Globus pallidus (tissue), 1 donor: Measurements from ENCODE around the gene GAREM2.

ENCODE experiments used
- DNase-seq: peaks from one replicate; pipeline ENCODE4 v3.0.0-alpha.2; 2015; ENCODE audit warnings: low spot score

GAREM2 gene

GRCh38 chr2:26169681-26170414, 3.0 kb upstream of the GAREM2 start:
- DNase-seq = no peak

GRCh38 chr2:26170795-26171194, 2.1 kb upstream of the GAREM2 start:
- no peak for DNase-seq

- DNase-seq = no peak
Observed at GRCh38 chr2:26172189-26172870, 558 bp upstream of the GAREM2 start.

GRCh38 chr2:26173776-26174482, 1.0 kb downstream of the GAREM2 start:
- peak; percentile 70 for DNase-seq

GRCh38 chr2:26174691-26175465, 2.0 kb downstream of the GAREM2 start:
- no peak for DNase-seq

GRCh38 chr2:26175466-26176278, 2.8 kb downstream of the GAREM2 start:
- no peak for DNase-seq

- no peak for DNase-seq
Observed at GRCh38 chr2:26176279-26176615, 3.4 kb downstream of the GAREM2 start.

- DNase-seq = no peak
Observed at GRCh38 chr2:26177122-26177521, 4.2 kb downstream of the GAREM2 start.

GRCh38 chr2:26178246-26178645, 5.4 kb downstream of the GAREM2 start:
- no peak for DNase-seq

GRCh38 chr2:26178746-26179436, 6.0 kb downstream of the GAREM2 start:
- DNase-seq = peak; percentile 40

GRCh38 chr2:26179446-26179913, 6.6 kb downstream of the GAREM2 start:
- DNase-seq = peak; percentile 28

GRCh38 chr2:26182441-26182840, 9.6 kb downstream of the GAREM2 start:
- no peak for DNase-seq

- no peak for DNase-seq
Observed at GRCh38 chr2:26182887-26183630, 10.2 kb downstream of the GAREM2 start.

- DNase-seq = no peak
Observed at GRCh38 chr2:26184121-26184520, 11.2 kb downstream of the GAREM2 start.

GRCh38 chr2:26184555-26185303, 11.8 kb downstream of the GAREM2 start:
- DNase-seq = no peak

GRCh38 chr2:26185304-26185928, 12.5 kb downstream of the GAREM2 start:
- DNase-seq = no peak

GRCh38 chr2:26185954-26186770, 13.3 kb downstream of the GAREM2 start:
- no peak for DNase-seq

GRCh38 chr2:26187114-26187513, 14.2 kb downstream of the GAREM2 start:
- no peak for DNase-seq
